Panc1 (cell line): Measurements from ENCODE around the gene UCP1. TPM values are rescaled to one million over a fixed set of nuclear protein-coding genes. Genes with fewer than 3 reads are reported as not detected.

Experiments
- ATAC-seq: fragments of 200-7000 bp; cut with Tn5 transposase; 2 replicates; pipeline ENCODE4 v1.9.1; 2020; ENCODE audit warnings: mild to moderate bottlenecking, moderate library complexity
- BruUV-seq: library from RNA; stranded (reverse); fragments of 400-500 nt; replicated peaks from 2 replicates; lab custom pipeline; 2021; lab: Mats Ljungman, UMichigan
- CTCF ChIA-PET: fragments of 300-600 bp; sonication (Branson Sonifier 250); formaldehyde crosslinking; loops from one replicate; lab custom pipeline; 2022; ENCODE audit warnings: antibody characterized with exemption; lab: Charles Lee
- POLR2A ChIA-PET: fragments of 300-600 bp; sonication (Branson Sonifier 250); formaldehyde crosslinking; loops from one replicate; lab custom pipeline; 2022; ENCODE audit warnings: antibody characterized with exemption; lab: Charles Lee
- DNase-seq: peaks from one replicate; pipeline ENCODE4 v3.0.0-alpha.2; 2010; ENCODE audit warnings: low read depth, low spot score
- H3K27ac ChIP-seq: 2 replicates; pipeline ENCODE4 v1.5.1; 2011; ENCODE audit warnings: mild to moderate bottlenecking, low read length, inconsistent platforms
- H3K27me3 ChIP-seq: fragments of 200-500 bp; sonication (Bioruptor generic); 2 replicates; pipeline ENCODE4 v1.6.0; 2014; ENCODE audit warnings: low read length, inconsistent platforms; ENCODE audit not compliant: control insufficient read depth, insufficient read depth
- H3K36me3 ChIP-seq: fragments of 200-500 bp; sonication (Bioruptor generic); 2 replicates; pipeline ENCODE4 v1.5.1; 2014; ENCODE audit warnings: inconsistent platforms, mild to moderate bottlenecking, low read length, moderate library complexity; ENCODE audit not compliant: control insufficient read depth, insufficient read depth
- H3K4me1 ChIP-seq: 2 replicates; pipeline ENCODE4 v1.5.1; 2011; ENCODE audit warnings: inconsistent platforms, mild to moderate bottlenecking, low read length, moderate library complexity; ENCODE audit not compliant: control insufficient read depth, insufficient read depth
- H3K4me3 ChIP-seq, 2 experiments: 2 replicates each; pipeline ENCODE4 v1.5.1; 2011 to 2012; ENCODE audit warnings: low read depth in 2 of 2, low read length in 2 of 2, mild to moderate bottlenecking in 2 of 2, inconsistent platforms in 1 of 2, moderate library complexity in 1 of 2
- H3K9me3 ChIP-seq: fragments of 200-500 bp; sonication (Bioruptor generic); 2 replicates; pipeline ENCODE4 v1.5.1; 2014; ENCODE audit warnings: low read depth, mild to moderate bottlenecking, inconsistent platforms, low read length, moderate library complexity; ENCODE audit not compliant: control insufficient read depth, insufficient read depth
- CTCF ChIP-seq: fragments of 450-650 bp; IDR thresholded peaks from 2 replicates; pipeline ENCODE4 v1.5.1; 2017; ENCODE audit warnings: mild to moderate bottlenecking
- POLR2AphosphoS5 ChIP-seq: IDR thresholded peaks from 2 replicates; pipeline ENCODE4 v1.6.1; 2012; ENCODE audit warnings: mild to moderate bottlenecking, low read depth, low read length, moderate library complexity
- SIN3A ChIP-seq: IDR thresholded peaks from 2 replicates; pipeline ENCODE4 v1.6.1; 2012; ENCODE audit warnings: low read depth, mild to moderate bottlenecking, low read length, moderate library complexity, borderline replicate concordance; ENCODE audit not compliant: insufficient read depth
- TCF7L2 ChIP-seq: IDR thresholded peaks from 2 replicates; pipeline ENCODE4 v1.6.1; 2011; ENCODE audit warnings: mild to moderate bottlenecking, low read depth, low read length, inconsistent platforms
- in situ Hi-C: cut with HindIII; loops from 2 replicates; pipeline ENCODE4 v1.10.0; 2016; ENCODE audit warnings: low sequenced_read_pairs, low pct_unique_long_range_greater_than_20kb
- intact Hi-C: fragments of 100-400 bp; cut with micrococcal nuclease; formaldehyde crosslinking; loops from one replicate; pipeline ENCODE4 v1.10.0; 2022; ENCODE audit not compliant: unreplicated experiment
- total RNA-seq: library from RNA; stranded (reverse); gene quantifications from one replicate; pipeline ENCODE4 v1.2.1, GENCODE V29; 2021; ENCODE audit not compliant: unreplicated experiment
- TF ChIP-seq, protein P1 (sequence below), 2 experiments: IDR thresholded peaks; 2 replicates each; pipeline ENCODE4 v1.6.1; 2011 to 2012; ENCODE audit warnings: low read depth in 2 of 2, control low read depth in 1 of 2, low read length in 1 of 2, mild to moderate bottlenecking in 1 of 2, moderate library complexity in 1 of 2; ENCODE audit not compliant: insufficient read depth in 1 of 2

The UCP1 gene
- total RNA-seq, 1 experiment from 2014 or later = not detected

GRCh38 chr4:140600408-140600807 is 31.6 kb upstream of the UCP1 start:
- in situ Hi-C loops = no loop called here
- Histone ChIP-seq H3K27me3 (no peaks in the 10 kb centered on the region), H3K4me3 (no peak overlapping the region), H3K27ac (no peak overlapping the region), H3K9me3 (no peaks in the 10 kb centered on the region), H3K36me3 (no peaks in the 10 kb centered on the region), H3K4me1 (no peaks in the 10 kb centered on the region)
- POLR2A ChIA-PET = no interaction called here
- ATAC-seq (no peak), DNase-seq (no peak)
- TF ChIP-seq CTCF (no peak), TCF7L2 (no peak), POLR2AphosphoS5 (no peak), SIN3A (no peak)
- TF ChIP-seq, protein P1, sequence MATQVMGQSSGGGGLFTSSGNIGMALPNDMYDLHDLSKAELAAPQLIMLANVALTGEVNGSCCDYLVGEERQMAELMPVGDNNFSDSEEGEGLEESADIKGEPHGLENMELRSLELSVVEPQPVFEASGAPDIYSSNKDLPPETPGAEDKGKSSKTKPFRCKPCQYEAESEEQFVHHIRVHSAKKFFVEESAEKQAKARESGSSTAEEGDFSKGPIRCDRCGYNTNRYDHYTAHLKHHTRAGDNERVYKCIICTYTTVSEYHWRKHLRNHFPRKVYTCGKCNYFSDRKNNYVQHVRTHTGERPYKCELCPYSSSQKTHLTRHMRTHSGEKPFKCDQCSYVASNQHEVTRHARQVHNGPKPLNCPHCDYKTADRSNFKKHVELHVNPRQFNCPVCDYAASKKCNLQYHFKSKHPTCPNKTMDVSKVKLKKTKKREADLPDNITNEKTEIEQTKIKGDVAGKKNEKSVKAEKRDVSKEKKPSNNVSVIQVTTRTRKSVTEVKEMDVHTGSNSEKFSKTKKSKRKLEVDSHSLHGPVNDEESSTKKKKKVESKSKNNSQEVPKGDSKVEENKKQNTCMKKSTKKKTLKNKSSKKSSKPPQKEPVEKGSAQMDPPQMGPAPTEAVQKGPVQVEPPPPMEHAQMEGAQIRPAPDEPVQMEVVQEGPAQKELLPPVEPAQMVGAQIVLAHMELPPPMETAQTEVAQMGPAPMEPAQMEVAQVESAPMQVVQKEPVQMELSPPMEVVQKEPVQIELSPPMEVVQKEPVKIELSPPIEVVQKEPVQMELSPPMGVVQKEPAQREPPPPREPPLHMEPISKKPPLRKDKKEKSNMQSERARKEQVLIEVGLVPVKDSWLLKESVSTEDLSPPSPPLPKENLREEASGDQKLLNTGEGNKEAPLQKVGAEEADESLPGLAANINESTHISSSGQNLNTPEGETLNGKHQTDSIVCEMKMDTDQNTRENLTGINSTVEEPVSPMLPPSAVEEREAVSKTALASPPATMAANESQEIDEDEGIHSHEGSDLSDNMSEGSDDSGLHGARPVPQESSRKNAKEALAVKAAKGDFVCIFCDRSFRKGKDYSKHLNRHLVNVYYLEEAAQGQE (IDR thresholded peaks at IDR 0.05; ENCODE audit: insufficient read depth in 1 of 2, low read depth in 2 of 2, low read length in 1 of 2) = no peak
- BruUV-seq = no TSS peak
- intact Hi-C loops = no loop called here
- CTCF ChIA-PET = interaction anchor here (1.0 kb wide), 1 partner anchor 240 kb away, joined by 3 read pairs; no protein-coding TSS in a partner anchor

DNA sequence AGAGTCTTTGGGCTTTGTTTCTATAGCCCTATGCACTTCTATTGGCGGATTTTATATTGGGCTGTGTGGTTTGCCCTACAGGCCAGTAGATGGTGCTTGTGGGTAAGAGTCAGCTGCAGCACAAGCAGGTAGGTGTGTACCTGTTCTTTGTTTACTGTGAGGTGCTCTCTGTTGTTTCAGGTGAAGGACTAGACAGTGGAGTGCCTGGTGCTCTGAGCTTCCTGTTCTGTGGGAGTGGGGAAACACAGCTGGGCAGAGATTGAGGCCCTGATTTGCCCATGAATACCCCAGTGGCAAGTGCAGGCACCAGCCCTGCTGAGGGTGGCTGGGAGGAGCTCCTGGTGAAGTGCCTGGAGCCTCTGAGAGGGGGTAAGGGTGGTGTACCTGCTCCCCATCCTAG is 26.3 kb upstream of the UCP1 start:
- Histone ChIP-seq H3K4me3 (no peak overlapping the region), H3K27ac (no peak overlapping the region), H3K27me3 (0 out of 2 replicates have a peak, but pooled peaks cover 2% of the 10 kb centered on the region), H3K36me3 (no peaks in the 10 kb centered on the region), H3K9me3 (no peaks in the 10 kb centered on the region), H3K4me1 (no peaks in the 10 kb centered on the region)
- POLR2A ChIA-PET = no interaction called here
- intact Hi-C loops = no loop called here
- no TSS peak for BruUV-seq
- DNase-seq = no peak
- CTCF ChIA-PET = no interaction called here
- ATAC-seq = no peak
- in situ Hi-C loops = no loop called here
- peak; percentile 30 for TF ChIP-seq CTCF
- no peak for TF ChIP-seq SIN3A
- no peak for TF ChIP-seq TCF7L2
